ENCODE data around the gene SMIM41. TPM values are rescaled to one million over a fixed set of nuclear protein-coding genes. Genes with fewer than 3 reads are reported as not detected.
A peak's percentile ranks its signal among the peaks of the same experiment; 100 is the strongest.

The SMIM41 gene
- total RNA-seq, 1 donor from 2014 or later = 0.35 TPM

DNA sequence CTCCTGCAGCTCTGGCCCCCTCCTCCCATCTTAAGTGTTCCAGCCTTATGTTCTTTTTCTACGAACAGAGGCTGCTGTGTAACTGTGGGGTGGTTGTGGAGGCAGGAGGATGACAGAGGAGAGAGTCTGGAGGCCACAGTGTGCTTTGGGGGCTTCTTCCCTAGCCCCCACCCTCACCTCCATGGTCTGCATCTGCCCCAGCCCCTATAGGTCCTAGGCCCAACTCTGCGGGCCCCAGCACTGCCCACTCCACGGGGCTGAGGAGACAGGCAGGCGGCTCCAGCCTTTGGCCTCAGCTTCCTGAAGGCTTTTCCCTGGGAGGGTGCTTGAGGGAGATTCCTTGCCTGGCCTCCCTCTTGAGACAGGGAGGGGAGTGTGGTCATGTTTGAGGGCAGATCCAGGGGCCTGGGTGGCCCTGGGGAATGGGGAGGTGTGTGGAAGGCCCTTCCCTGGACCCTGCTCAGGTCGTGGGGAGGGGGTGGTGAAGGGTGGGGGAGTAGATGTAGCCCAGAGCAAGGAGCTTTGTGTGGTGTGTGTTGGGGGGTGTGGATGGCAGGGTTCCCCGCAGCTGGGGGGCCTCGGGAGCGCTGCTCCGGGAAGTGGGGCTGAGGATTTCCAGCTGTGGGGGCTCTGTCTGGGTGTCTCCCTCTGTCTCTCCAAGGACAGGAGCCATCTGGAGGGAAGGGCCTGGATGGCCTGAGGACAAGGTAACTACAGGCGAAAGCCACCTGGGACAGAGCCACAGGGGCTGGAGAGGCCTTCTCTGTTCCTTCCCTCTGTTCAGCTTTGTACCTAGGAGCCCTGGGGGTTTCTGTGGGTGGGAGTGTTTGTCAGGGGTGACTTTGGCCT lies 1.1 kb downstream of the SMIM41 start:
- DNase-seq = no peak
- intact Hi-C loops (cut with DNase I) = loop anchor here (5.0 kb wide), 2 partner anchors 53 to 78 kb away; no protein-coding TSS in a partner anchor
- ATAC-seq (ENCODE audit: poor library complexity) = no peak

DNA sequence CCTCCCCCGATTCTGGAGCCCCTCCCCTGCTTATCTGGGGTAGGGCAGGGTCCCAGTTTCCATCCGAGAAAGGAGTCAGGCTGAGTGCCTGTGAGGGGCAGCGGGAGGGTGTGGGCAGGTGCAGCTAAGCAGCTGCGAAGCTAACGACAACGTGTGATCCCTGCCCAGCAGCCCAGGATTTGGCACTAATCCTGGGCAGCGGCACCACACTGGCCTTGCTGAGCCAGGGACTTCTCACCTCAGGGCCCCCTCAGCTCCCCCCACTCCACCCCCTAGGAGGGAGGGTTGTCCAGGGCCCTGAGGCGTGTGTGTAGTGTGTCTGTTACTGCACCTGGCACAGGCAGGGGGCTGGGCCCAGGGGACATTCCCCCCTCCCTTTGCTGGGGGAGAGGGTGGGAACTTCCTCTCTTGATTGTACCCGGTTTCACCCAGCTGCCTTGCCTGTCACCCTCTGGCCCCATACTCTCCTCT lies 1.8 kb downstream of the SMIM41 start:
- DNase-seq = no peak
- ATAC-seq (ENCODE audit: poor library complexity) = no peak
- intact Hi-C loops (cut with DNase I) = loop anchor here (5.0 kb wide), 2 partner anchors 54 to 79 kb away; no protein-coding TSS in a partner anchor

DNA sequence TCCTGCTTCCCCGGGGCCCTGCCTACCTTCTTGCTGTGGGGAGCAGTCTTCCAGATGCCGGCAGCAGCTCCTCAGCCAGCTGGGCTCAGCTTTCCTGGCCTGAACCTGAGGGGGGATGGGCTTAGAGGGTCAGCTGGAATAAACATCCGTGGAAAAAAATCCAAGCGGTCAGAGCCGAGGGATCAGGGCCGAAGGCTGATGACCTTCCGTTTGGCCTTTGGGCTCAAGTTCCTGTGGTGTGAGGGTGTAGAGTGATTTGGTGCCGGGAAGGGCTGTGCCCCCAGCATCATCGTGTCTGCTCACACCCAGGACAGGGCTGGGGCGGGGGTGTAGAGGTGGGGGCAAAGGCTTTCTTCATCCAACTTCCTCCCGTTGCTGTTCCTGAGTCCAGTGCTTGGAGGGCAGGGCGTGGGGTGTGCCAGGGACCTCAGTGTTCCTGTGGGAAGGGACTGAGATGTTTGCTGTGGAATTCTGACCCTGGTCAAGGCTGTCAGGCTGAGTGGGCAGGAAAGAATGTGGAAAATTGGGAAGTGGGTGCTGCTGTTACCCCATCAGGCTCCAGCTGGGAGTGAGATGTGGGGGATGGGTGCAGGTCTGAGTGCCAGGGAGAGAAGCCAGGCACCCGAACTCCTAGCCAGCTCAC lies 2.6 kb downstream of the SMIM41 start:
- no peak for DNase-seq
- intact Hi-C loops (cut with DNase I) = loop anchor here (5.0 kb wide), 2 partner anchors 55 to 80 kb away; no protein-coding TSS in a partner anchor
- peak; percentile 49 for ATAC-seq (ENCODE audit: poor library complexity)

DNA sequence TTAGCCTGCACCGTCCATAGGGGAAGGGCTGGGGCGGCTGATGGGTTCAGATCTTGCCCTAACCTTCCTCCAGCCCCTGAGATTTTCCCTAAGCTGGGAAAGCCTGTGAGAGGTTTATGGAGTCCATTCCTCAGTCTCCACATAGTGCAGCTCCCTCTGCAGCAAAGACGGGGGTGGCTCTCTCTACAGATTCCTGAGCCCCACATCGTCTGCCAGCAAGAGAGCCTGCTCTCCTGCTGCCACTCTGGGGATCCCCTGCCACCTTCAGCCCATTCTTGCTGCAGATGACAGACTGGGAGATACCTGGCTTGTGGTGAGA lies 3.1 kb downstream of the SMIM41 start:
- intact Hi-C loops (cut with DNase I) = loop anchor here (5.0 kb wide), 2 partner anchors 55 to 80 kb away; no protein-coding TSS in a partner anchor
- DNase-seq = no peak
- no peak for ATAC-seq (ENCODE audit: poor library complexity)

DNA sequence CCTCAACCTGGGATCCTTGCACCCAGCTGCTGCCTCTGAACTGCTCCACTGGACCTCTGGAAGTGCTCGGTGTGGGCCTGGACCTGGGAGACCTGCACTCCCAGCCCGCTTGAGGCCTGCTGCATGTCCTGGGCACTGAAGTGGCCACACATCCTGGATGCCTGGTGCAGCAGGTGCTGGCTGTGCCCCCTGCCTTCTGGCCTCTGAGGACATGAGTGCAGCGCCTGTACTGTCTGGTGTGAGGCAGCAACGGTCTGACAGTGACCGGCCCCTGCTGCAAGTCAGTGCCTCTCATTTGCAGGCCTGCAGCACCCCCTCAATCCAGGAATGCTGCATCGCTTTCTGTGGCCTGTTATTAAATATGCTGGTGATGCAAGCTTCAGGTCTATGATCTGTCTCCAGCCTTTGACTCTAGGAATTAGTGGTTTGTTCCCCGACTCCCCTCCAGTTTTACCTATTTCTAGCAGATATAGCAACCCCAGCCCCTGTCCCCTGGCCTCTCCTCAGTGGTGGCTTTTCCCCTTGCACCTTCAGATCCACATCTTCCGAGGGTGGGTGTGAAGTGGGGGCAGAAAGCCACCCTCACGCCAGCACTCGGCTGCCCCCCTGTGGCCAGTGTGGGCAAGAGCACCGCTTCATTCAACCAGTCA lies 3.6 kb downstream of the SMIM41 start:
- ATAC-seq (ENCODE audit: poor library complexity) (peak; percentile 70), DNase-seq (peak; percentile 76)
- intact Hi-C loops (cut with DNase I) = loop anchor here (5.0 kb wide), 2 partner anchors 56 to 81 kb away; no protein-coding TSS in a partner anchor

DNA sequence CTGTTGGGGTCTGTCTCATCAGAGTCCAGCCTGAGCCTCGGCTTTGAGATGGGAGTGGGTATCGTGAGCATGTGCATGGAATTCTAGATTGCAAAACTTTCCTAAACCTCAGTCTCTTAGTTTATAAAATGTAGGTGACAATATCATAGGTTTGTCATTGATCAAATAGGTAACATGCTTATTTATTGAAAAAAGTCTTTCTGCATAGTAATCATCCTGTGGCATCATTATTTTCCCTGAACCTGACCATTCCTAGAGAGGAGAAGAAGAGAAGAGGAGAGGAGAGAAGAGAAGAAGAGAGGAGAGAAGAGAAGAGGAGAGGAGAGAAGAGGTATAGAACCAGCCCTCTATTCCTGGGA lies 4.1 kb downstream of the SMIM41 start:
- ATAC-seq (ENCODE audit: poor library complexity) (no peak), DNase-seq (no peak)
- intact Hi-C loops (cut with DNase I) = loop anchor here (5.0 kb wide), 2 partner anchors 56 to 81 kb away; no protein-coding TSS in a partner anchor

DNA sequence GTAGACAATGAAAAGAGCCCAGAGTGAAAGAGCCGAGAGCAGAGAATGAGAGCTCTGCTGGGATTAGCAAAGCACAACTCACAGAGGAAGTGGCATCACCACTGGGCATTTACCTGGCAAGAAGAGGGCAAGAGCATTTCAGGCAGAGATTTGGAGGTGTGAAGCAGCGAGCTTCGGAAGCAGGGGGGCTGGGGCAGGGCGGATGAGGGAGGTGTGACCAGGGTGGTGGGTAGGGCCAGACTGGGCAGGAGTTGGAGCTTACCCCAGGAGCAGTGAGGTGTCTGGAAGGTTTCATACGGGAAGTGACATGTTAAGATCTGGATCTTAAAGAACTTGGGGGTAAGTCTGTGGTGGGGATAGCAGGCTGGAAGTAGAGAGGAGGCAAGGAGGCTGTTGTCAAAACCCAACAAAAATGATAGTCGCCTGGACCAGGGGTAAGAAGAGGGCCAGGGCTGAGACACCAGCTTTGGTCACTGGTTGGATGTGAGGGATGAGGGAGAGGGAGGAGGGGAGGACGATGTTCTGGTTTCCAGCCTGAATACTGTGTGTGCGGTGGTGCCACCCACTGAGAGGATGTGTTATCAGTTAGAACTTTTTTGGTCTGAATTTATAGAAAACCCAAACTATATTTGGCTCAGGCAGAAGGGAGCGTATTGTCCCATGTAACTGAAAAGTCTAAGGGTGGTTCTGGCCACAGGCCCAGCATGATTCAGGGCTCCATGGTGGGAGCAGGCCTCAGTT lies 5.2 kb downstream of the SMIM41 start:
- no peak for ATAC-seq (ENCODE audit: poor library complexity)
- no peak for DNase-seq
- intact Hi-C loops (cut with DNase I) = loop anchor here (5.0 kb wide), 2 partner anchors 57 to 82 kb away; no protein-coding TSS in a partner anchor

DNA sequence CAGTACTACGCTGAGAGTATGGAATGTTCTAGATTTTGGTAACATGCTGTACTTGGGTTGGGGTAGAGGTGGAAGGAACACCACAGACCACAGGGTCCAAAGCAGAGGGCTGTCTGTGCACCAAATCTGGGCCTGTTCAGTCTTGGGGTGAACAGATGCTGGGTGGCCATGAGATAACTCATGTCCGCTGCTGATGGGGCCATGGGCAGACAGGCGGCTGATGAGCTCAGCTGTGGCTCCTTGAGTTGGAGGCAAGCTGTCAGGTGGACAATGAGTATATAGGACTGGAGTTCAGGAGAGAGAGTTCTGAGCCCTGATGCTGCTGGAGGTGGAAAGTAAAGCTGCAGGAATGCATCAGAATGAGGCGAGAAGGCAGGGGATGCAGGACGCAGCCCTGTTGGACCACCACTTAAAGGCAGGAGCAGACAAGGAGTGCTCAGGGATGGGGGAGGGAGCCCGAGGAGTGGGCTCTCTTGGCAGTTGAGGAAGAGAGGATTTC lies 6.2 kb downstream of the SMIM41 start:
- ATAC-seq (ENCODE audit: poor library complexity) (no peak), DNase-seq (no peak)
- intact Hi-C loops (cut with DNase I) = no loop called here

DNA sequence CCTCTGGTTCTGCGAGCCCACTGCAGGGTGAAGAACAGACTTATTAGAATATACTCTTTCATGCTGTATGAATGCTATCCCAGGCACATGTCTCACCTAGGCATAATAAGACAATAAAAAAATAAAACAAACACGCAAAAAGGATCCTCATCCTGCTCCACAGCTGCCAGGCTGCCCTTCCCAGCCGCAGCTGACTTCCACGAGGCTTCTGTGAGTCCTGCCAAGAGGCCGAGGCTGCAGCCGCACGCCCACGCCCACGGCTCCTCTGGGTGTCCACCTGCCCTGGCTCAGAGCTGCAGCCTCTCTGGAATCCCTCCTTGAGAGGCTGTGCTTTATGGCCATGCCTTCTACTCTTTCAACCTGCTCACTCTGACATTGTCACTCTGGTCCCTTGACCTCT lies 6.9 kb downstream of the SMIM41 start:
- ATAC-seq (ENCODE audit: poor library complexity) = no peak
- intact Hi-C loops (cut with DNase I) = no loop called here

DNA sequence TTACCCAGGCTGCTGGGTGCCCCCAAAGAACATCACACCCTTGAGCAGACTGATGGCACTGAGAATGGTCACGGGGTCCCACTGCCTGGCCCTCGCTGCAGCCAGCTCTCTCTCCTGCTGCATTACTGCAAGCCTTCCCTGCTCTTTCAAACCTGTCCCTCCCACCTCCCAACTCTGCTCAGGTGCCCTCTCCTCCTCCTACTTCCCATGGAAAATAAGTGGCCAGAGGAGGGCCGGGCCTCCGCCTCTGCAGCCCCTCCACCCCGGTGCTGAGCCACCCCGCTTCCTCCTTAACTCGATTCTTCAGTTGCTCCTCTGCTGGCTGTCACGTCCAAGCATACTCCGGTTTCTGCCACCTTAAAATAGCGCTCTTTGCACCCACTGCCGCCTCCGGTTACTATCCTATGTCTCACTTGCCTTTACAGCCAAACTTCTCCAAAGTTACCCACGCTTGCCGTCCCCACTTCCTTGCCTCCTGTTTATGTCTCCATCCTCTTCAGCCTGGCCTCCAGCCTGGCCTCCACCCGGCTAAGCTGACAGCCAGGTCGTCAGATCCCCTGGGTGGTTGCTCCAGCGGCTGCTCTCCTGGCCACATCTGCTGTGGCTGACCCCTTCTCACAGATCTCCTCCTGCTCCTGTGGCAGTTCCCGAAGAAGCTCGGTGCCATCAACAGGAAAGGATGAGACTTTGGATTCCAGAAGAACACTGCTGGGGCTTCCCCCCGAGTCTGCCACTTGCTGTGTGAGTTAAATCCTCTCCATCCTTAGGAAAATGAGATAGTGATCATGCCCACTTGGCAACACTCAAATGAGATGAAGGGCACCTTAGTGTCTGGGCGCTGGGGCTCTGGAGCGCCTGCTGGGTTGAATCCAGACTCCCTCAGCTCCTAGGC lies 7.7 kb downstream of the SMIM41 start:
- intact Hi-C loops (cut with DNase I) = no loop called here
- DNase-seq = no peak
- no peak for ATAC-seq (ENCODE audit: poor library complexity)

More for the DNA sequence above, 6.9 kb downstream of the SMIM41 start:
- DNase-seq = no peak

DNA sequence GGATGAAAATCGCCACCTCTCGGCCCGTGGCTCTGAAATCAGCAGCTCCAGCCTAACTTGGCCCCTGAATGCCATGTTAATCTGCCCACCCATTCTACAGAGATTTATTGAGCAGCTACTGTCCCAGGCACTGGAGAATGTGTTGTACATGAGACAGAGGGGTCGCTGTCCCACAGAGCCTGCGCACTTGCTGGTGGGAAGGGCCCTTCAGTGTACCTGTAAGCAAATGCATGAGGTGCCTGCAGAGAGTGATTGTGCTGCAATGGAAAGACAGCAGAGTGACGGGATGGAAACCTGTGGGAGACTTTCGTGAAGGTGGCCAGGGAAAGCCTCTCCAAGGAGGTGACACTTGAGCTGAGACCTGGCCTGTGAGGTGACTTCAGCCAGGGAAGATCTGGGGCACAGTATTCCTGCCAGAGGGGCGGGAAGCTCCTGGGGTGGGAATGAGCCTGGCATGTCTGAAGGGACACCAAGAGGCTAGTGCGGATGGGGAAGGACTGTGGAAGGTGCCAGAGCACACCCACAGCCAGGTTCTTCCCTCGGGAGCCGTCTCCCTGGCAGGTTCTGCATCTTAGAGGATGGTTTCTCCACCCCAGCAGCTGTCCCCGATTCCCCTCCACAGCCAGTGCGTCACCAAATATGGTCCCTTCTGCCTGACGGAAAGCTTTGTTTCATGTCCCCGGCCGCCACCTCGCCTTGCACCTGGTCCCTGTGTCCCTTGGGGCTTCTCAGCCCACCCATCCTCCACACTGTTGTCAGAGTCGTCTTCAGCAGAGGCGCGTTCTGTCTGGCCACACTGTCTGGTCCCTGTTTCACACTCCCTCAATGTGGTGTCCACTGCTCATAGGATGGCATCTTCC lies 8.7 kb downstream of the SMIM41 start:
- ATAC-seq (ENCODE audit: poor library complexity) (no peak), DNase-seq (no peak)
- intact Hi-C loops (cut with DNase I) = no loop called here

DNA sequence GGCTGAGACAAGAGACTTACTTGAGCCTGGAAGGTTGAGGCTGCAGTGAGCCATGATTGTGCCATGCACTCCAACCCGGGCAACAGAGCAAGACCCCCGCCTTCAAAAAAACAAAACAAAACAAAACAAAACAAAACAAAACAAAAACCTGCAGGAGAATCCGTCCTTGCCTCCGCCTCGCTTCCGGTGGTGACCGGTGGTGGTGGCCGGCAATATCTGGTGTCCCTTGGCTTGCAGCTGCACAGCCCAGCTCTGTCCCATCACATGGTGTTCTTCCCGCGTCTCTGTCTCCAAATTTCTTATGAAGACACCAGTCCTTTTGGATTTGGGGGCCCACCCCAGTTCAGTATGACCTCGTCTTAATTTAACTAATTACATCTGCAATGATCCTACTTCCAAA lies 10.0 kb downstream of the SMIM41 start:
- ATAC-seq (ENCODE audit: poor library complexity) (no peak), DNase-seq (no peak)
- intact Hi-C loops (cut with DNase I) = no loop called here

DNA sequence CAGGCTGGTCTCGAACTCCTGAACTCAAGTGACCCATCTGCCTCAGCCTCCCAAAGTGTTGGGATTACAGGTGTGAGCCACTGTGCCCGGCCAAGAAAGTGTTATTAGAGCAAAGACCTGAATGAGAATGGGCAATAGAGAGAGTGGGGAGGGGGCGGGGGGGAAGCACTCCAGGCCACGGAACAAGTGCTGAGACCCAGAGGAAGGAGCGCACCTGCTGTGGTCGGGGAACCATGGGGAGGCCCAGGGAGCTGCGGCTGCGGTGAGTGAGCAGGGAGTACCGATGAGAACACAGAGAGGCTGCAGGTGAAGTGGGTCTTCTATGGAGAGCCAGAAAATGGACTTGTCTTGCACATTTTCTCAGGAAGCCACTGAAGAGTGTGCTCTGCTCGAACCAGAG lies 10.8 kb downstream of the SMIM41 start:
- ATAC-seq (ENCODE audit: poor library complexity) = no peak
- no peak for DNase-seq
- intact Hi-C loops (cut with DNase I) = no loop called here

DNA sequence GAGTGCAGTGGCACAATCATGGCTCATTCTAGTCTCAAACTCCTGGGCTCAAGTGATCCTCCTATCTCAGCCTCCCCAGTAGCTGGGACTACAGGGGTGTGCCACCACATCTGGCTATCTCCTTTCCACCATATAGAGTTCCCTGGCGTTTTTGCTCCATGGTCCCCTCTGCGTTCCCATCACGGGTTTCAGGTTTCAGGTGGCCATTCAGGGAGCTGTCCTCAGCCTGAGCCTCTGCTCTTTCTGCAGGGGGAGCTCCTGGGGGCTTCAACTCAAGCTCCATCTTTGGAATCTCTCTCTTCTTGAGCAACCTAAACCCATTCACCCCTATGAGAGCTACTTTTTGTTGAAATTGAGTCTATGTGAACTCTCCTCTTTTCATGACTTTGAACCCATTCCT lies 11.6 kb downstream of the SMIM41 start:
- ATAC-seq (ENCODE audit: poor library complexity) = no peak
- intact Hi-C loops (cut with DNase I) = no loop called here

DNA sequence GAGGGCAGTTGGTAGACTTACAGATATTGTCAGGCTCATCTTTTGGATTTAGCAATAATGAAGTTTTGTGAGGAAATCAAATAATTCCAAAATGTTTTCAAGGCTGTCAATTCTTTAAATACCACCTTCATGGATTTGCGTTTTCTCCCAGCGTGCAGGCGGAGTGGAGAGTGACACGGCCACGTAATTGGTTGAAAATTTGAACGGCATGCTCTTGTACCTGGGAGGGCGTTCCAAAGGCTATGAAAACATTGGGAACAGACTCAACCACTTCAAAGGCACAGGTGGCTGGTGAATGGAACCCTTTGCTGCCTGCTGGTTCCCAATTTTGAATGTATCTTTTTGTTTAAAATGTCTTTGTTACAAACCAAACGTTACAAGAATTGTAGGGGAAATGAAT lies 12.4 kb downstream of the SMIM41 start:
- no peak for ATAC-seq (ENCODE audit: poor library complexity)
- intact Hi-C loops (cut with DNase I) = no loop called here
- no peak for DNase-seq

More for the DNA sequence above, 11.6 kb downstream of the SMIM41 start:
- DNase-seq = no peak

DNA sequence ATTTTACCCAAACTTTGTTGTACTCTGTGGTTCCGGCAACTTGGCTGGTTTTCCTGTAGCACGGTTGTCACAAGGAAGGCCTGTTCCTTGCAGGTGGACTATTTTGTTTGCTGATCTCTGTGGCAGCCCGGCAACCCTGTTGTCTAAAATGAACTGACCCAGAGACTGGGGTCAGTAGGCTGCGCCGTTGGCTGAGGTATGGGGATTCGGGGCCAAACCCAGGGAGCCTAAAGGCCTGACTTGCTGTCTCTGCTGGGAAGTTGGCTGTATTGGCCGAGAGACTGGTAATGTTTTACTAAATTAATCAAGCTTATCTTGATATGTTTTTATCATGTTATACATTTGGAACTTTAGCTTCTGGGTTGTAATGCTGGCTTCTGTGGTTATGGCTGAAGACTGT lies 13.8 kb downstream of the SMIM41 start:
- DNase-seq (no peak), ATAC-seq (ENCODE audit: poor library complexity) (no peak)
- intact Hi-C loops (cut with DNase I) = no loop called here

All from Right ventricle myocardium superior (tissue), 1 donor.